PC-3 (cell line): ENCODE results near the gene TRMT2A.

Source experiments
- EZH2 ChIP-seq: fragments of 300-600 bp; sonication (generic); IDR thresholded peaks from one replicate; pipeline ENCODE4 v1.6.1; 2017; ENCODE audit warnings: antibody characterized with exemption, mild to moderate bottlenecking, low read length; ENCODE audit not compliant: unreplicated experiment
- EZH2phosphoT487 ChIP-seq: fragments of 300-600 bp; sonication (generic); IDR thresholded peaks from 2 replicates; pipeline ENCODE4 v1.6.1; 2018; ENCODE audit warnings: mild to moderate bottlenecking, antibody characterized with exemption, low read length, borderline replicate concordance
- TF ChIP-seq, protein P1 (sequence below): fragments of 300-600 bp; sonication (generic); conservative IDR thresholded peaks from 2 replicates; pipeline ENCODE4 v1.5.1; 2017; ENCODE audit warnings: antibody characterized with exemption, low read depth, mild to moderate bottlenecking, low read length

DNA sequence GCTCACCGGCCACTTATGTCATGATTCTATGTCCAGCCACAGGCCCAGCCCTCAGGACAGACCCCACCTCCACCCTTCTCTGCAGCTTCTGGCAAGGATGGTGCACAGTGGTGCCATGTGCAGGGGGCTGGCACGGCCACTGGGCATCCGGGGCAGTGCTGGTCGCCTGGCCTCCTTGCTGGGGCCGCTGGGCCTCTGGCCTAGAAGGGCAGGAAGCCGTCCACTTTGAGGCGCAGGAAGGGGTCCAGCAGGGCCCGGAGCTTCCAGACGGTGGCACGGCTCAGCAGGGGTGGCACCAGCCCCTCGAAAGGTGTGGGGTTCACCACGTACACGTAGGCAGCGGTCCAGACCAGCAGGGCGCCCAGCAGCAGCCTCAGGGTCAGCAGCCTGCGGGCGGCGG lies 31.4 kb upstream of the TRMT2A start:
- TF ChIP-seq, protein P1, sequence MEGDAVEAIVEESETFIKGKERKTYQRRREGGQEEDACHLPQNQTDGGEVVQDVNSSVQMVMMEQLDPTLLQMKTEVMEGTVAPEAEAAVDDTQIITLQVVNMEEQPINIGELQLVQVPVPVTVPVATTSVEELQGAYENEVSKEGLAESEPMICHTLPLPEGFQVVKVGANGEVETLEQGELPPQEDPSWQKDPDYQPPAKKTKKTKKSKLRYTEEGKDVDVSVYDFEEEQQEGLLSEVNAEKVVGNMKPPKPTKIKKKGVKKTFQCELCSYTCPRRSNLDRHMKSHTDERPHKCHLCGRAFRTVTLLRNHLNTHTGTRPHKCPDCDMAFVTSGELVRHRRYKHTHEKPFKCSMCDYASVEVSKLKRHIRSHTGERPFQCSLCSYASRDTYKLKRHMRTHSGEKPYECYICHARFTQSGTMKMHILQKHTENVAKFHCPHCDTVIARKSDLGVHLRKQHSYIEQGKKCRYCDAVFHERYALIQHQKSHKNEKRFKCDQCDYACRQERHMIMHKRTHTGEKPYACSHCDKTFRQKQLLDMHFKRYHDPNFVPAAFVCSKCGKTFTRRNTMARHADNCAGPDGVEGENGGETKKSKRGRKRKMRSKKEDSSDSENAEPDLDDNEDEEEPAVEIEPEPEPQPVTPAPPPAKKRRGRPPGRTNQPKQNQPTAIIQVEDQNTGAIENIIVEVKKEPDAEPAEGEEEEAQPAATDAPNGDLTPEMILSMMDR, result no peak
- TF ChIP-seq EZH2 (no peak), EZH2phosphoT487 (no peak)
